GM04503 (cell line): ENCODE data around the gene KIAA1217.
A peak's percentile ranks its signal among the peaks of the same experiment; 100 is the strongest.
"Not testable (repeated sequence)": the region's sequence is repeated elsewhere in the genome, so short reads cannot be mapped to it uniquely, and the experiment has no call there.

Experiments used
- DNase-seq: peaks from one replicate; pipeline ENCODE4 v3.0.0-alpha.2; 2012; ENCODE audit warnings: low read depth

KIAA1217 gene

GRCh38 chr10:24288581-24288980, 79.6 kb downstream of the KIAA1217 start:
- DNase-seq: no peak

GRCh38 chr10:24289235-24289634, 80.3 kb downstream of the KIAA1217 start:
- DNase-seq: no peak

- no peak for DNase-seq
Measured at GRCh38 chr10:24292304-24293293, 83.7 kb downstream of the KIAA1217 start.

GRCh38 chr10:24299578-24300260, 90.8 kb downstream of the KIAA1217 start:
- DNase-seq: no peak

- no peak for DNase-seq
Measured at GRCh38 chr10:24303522-24304310, 94.8 kb downstream of the KIAA1217 start.

- no peak for DNase-seq
Measured at GRCh38 chr10:24305551-24306506, 96.9 kb downstream of the KIAA1217 start.

- no peak for DNase-seq
Measured at GRCh38 chr10:24306507-24306875, 97.6 kb downstream of the KIAA1217 start.

- no peak for DNase-seq
Measured at GRCh38 chr10:24307116-24307515, 98.2 kb downstream of the KIAA1217 start.

GRCh38 chr10:24307696-24308485, 99.0 kb downstream of the KIAA1217 start:
- no peak for DNase-seq

GRCh38 chr10:24310104-24310503, 101.2 kb downstream of the KIAA1217 start:
- DNase-seq: no peak

GRCh38 chr10:24311888-24312287, 103.0 kb downstream of the KIAA1217 start:
- no peak for DNase-seq

- DNase-seq: no peak
Measured at GRCh38 chr10:24313283-24313682, 104.3 kb downstream of the KIAA1217 start.

GRCh38 chr10:24315211-24315610, 106.3 kb downstream of the KIAA1217 start:
- DNase-seq: no peak

- no peak for DNase-seq
Measured at GRCh38 chr10:24318517-24318916, 109.6 kb downstream of the KIAA1217 start.

GRCh38 chr10:24320373-24320772, 111.4 kb downstream of the KIAA1217 start:
- no peak for DNase-seq

GRCh38 chr10:24324651-24325050, 115.7 kb downstream of the KIAA1217 start:
- no peak for DNase-seq

GRCh38 chr10:24331457-24331856, 122.5 kb downstream of the KIAA1217 start:
- no peak for DNase-seq

- DNase-seq: peak; percentile 7
Measured at GRCh38 chr10:24333736-24334135, 124.8 kb downstream of the KIAA1217 start.

- no peak for DNase-seq
Measured at GRCh38 chr10:24334279-24334939, 125.5 kb downstream of the KIAA1217 start.

- DNase-seq: not testable (repeated sequence)
Measured at GRCh38 chr10:24337723-24338122, 128.8 kb downstream of the KIAA1217 start.
